ENCODE results near the gene BCL2. TPM values are rescaled to one million over a fixed set of nuclear protein-coding genes. Genes with fewer than 3 reads are reported as not detected.

The BCL2 gene
- total RNA-seq, 1 donor = 78.2 TPM

DNA sequence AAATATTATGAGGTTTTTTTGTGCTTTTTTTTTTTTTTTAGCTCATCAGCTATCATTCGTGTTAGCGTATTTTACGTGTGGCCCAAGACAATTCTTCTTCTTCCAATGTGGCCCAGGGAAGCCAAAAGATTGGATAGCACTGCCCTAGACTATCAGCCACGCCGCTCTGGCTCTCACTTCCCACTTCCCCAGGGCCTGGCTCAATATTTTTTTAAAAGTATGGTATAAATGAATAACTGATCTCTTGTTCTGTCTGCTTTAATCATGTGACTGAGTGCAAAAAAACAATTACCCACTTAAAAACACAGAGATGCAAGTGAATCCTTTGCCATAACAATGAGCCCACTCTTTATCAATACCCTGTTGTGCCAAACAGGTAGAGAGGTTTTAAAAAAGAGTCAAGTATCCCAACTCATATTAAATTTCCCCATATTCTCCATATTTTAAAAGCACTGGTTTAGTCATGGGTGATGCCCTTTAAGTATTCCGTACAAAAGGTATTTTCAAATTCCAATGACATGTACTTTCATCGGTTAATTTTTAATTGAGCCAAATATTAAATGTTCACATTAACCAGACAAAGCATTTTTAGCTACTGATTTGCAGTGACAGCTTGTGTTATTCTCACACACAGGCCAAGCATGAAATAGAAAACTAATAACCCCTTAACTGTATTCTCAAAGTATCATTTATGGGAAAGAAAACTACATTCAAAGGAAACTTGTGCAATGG, 12.6 kb downstream of the BCL2 start:
- Histone ChIP-seq H3K27me3 (ENCODE audit: insufficient read depth, low read length) (no peaks in the 10 kb centered on the region), H3K9me3 (ENCODE audit: low read depth, low read length) (no peaks in the 10 kb centered on the region), H3K4me1 (ENCODE audit: insufficient read depth, low read length) (peaks cover 64% of the 10 kb centered on the region), H3K4me3 (ENCODE audit: low read length) (no peak overlapping the region)

GRCh38 chr18:63306249-63306648, 13.3 kb downstream of the BCL2 start:
- H3K9me3 ChIP-seq (ENCODE audit: low read depth, low read length) = no peaks in the 10 kb centered on the region
- peaks cover 65% of the 10 kb centered on the region for H3K4me1 ChIP-seq (ENCODE audit: insufficient read depth, low read length)
- no peaks in the 10 kb centered on the region for H3K27me3 ChIP-seq (ENCODE audit: insufficient read depth, low read length)
- H3K4me3 ChIP-seq (ENCODE audit: low read length) = no peak overlapping the region

DNA sequence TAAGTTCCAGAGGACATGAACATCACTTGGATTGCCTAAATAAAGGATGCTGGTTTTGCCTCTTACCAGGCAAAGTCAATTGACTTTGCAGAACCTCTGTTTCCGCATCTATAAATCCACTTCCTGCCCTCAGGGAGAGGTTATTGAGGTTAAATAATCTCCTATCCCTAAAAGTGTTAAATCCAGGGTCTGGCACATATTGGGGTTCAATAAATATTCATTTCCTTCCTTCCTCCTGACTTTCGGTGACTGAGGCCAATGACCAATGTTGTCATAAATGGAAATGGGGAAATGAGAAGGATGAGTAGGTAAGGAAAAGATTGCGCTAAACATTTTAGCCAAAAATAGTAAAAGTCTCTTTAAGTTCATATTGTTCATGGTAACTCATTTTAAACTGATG, 16.0 kb downstream of the BCL2 start:
- H3K9me3 ChIP-seq (ENCODE audit: low read depth, low read length) = no peaks in the 10 kb centered on the region
- H3K4me3 ChIP-seq (ENCODE audit: low read length) = no peak overlapping the region
- no peaks in the 10 kb centered on the region for H3K27me3 ChIP-seq (ENCODE audit: insufficient read depth, low read length)
- peaks cover 76% of the 10 kb centered on the region for H3K4me1 ChIP-seq (ENCODE audit: insufficient read depth, low read length)

DNA sequence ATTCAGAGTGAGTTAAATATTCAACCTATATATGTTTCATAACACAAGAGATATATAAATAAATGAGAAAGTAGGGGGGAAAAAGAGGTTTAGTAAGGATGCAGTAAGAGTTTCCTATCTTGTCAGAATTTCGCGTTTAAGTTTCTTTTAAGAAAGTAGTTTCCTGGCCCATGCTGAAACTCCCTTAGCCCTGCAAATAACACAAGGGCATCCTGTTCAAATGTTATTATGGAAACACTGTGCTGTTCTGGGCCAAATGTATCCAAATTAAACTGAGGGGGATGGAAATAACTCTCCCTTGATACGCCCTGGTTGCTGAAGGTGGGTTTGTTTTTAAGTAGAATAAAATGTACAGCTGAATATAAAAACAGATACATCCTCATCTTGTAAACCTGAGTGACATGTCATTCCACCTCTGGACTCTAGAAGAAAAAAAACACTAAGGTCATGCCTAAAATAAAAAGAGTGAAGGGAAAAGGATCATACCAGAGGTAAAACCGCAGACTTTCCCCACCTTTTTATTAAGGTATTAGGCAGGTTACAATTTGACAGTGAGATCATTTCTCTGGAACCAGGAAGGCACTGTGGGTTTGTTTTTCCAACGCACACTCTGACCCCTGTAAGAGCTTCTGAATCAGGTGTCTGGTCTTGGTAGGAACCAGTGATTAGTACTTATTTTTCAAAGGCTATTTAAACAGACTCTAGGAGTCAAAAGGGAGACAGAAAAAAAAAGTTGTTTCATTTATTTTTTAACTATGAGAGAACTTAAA, 16.7 kb downstream of the BCL2 start:
- Histone ChIP-seq H3K4me3 (ENCODE audit: low read length) (no peak overlapping the region), H3K9me3 (ENCODE audit: low read depth, low read length) (no peaks in the 10 kb centered on the region), H3K27me3 (ENCODE audit: insufficient read depth, low read length) (no peaks in the 10 kb centered on the region), H3K4me1 (ENCODE audit: insufficient read depth, low read length) (peaks cover 78% of the 10 kb centered on the region)

GRCh38 chr18:63302220-63302619, 17.3 kb downstream of the BCL2 start:
- H3K4me3 ChIP-seq (ENCODE audit: low read length) = no peak overlapping the region
- H3K9me3 ChIP-seq (ENCODE audit: low read depth, low read length) = no peaks in the 10 kb centered on the region

GRCh38 chr18:63301434-63301833, 18.1 kb downstream of the BCL2 start:
- H3K27me3 ChIP-seq (ENCODE audit: insufficient read depth, low read length) = no peaks in the 10 kb centered on the region
- H3K9me3 ChIP-seq (ENCODE audit: low read depth, low read length) = no peaks in the 10 kb centered on the region
- no peak overlapping the region for H3K4me3 ChIP-seq (ENCODE audit: low read length)
- H3K4me1 ChIP-seq (ENCODE audit: insufficient read depth, low read length) = peaks cover 69% of the 10 kb centered on the region

More at GRCh38 chr18:63302220-63302619, 17.3 kb downstream of the BCL2 start:
- Histone ChIP-seq H3K27me3 (ENCODE audit: insufficient read depth, low read length) (no peaks in the 10 kb centered on the region), H3K4me1 (ENCODE audit: insufficient read depth, low read length) (peaks cover 75% of the 10 kb centered on the region)

- no peaks in the 10 kb centered on the region for H3K9me3 ChIP-seq (ENCODE audit: low read depth, low read length)
- H3K4me3 ChIP-seq (ENCODE audit: low read length) = no peak overlapping the region
- no peaks in the 10 kb centered on the region for H3K27me3 ChIP-seq (ENCODE audit: insufficient read depth, low read length)
- peaks cover 71% of the 10 kb centered on the region for H3K4me1 ChIP-seq (ENCODE audit: insufficient read depth, low read length)
Measured at GRCh38 chr18:63299837-63300745, 19.5 kb downstream of the BCL2 start.

- no peaks in the 10 kb centered on the region for H3K9me3 ChIP-seq (ENCODE audit: low read depth, low read length)
- no peak overlapping the region for H3K4me3 ChIP-seq (ENCODE audit: low read length)
- no peaks in the 10 kb centered on the region for H3K27me3 ChIP-seq (ENCODE audit: insufficient read depth, low read length)
- H3K4me1 ChIP-seq (ENCODE audit: insufficient read depth, low read length) = peaks cover 68% of the 10 kb centered on the region
Measured at GRCh38 chr18:63298400-63299365, 20.9 kb downstream of the BCL2 start.

DNA sequence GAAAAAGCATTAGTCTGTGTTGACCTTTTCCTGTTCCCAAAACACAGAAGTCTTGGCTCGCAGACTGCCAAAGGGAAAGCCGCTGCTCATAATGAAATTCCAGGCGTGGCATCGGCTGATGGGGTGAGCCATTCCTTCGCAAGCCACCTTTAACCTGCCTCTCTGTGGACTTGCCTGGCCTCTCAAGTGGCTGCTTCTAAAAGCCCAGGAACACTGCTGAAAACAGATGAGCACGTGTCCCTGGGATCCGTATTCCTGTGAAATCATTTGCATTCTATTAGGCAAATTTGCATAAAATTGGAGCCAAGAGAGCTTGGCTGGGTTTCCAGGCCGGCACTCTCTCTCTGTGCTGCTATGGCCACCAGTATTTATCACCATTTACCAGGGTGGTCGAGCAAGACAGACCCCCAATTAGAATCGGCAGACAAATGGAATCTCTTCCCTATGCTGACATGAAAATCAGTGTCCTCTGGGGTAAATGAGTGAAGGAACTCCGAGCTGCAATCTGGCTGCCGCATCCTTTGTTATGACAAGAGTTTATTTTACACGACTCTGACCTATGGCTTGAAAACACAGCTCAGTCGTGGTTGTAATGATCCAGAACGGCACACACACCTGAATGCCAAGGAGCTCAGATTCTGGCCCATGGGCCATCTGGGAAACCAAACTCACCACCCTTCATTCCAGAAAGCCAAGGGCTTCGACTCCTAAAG, 21.7 kb downstream of the BCL2 start:
- no peaks in the 10 kb centered on the region for H3K9me3 ChIP-seq (ENCODE audit: low read depth, low read length)
- peaks cover 68% of the 10 kb centered on the region for H3K4me1 ChIP-seq (ENCODE audit: insufficient read depth, low read length)
- no peak overlapping the region for H3K4me3 ChIP-seq (ENCODE audit: low read length)
- no peaks in the 10 kb centered on the region for H3K27me3 ChIP-seq (ENCODE audit: insufficient read depth, low read length)

DNA sequence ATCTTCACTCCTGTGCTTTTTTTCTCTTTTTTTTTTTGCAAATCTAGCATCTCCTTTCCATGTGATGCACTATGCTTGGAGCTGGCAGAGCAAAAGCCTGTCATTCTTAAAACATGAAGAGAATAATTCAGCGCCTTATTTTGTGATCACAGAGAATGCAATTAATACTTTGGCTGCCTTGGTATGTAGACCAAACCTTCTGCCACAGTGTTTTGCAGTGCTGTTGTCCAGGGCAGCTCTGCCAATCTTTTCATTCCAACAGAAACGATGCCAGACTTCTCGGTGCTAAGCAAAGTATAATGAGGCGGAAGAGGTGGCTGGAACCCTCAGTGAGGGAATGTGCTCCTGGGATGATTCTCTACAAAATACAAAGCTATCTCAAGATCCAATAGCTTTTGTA, 25.6 kb downstream of the BCL2 start:
- H3K4me3 ChIP-seq (ENCODE audit: low read length) = no peak overlapping the region
- peaks cover 69% of the 10 kb centered on the region for H3K4me1 ChIP-seq (ENCODE audit: insufficient read depth, low read length)
- H3K27me3 ChIP-seq (ENCODE audit: insufficient read depth, low read length) = no peaks in the 10 kb centered on the region
- H3K9me3 ChIP-seq (ENCODE audit: low read depth, low read length) = no peaks in the 10 kb centered on the region

DNA sequence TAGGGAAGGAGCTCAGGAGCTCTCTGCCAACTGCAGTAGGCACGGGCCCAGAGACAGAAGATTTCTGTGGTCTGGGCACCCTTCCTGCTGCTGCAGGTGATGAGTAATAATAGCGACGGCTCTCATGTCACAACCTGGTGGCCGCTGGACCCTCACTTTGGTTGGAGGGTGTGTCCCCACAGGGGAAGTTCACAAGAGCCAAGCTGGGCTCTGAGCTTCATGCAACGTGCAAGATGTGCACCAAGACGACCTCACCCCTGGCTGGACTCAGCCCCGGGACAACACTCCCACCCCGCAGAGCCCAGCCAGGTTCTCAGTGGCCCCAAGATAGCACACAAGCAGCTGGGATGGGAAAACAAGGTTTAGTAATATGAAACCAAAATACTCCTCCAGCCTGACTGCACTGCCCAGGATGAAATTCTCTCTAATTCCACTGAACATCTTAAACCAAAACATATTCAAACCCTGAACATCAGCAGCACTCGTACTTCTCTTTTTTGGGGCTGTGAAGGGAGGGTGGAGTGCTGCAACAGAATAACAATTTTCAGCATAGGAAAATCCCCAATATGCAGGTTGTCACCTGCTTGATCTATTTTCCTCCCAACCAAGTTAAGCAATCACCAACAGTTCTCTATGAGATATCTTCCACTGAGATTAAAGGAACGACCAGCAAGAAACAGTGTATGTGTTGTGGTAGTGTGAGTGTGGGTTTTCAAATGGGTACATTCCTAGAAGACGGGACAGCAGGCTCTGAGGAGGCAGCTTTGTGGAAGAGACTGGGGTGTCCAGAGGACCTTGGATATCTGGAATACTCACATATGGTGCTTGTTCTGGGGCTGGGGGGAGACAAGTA, 26.5 kb downstream of the BCL2 start:
- H3K9me3 ChIP-seq (ENCODE audit: low read depth, low read length) = no peaks in the 10 kb centered on the region
- H3K4me3 ChIP-seq (ENCODE audit: low read length) = no peak overlapping the region
- H3K4me1 ChIP-seq (ENCODE audit: insufficient read depth, low read length) = peaks cover 64% of the 10 kb centered on the region
- H3K27me3 ChIP-seq (ENCODE audit: insufficient read depth, low read length) = no peaks in the 10 kb centered on the region

DNA sequence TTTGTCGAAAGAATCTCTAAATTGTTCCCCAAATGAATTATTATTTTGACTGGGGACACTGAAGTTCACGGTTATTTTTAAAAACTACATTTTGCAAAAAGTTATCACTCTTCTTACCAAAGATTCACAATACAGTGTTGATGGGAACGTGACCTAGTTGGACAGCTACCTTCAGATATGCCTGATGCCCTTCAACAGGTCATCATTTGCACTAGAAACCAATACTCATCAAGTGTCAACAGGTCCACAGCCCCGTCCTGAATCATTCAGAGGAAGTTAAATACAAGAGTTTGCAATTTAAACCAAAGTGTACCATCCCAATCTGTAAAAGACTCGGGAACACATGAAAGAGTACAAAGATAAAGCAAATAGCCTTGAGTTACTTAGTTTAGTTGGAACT, 28.3 kb downstream of the BCL2 start:
- no peaks in the 10 kb centered on the region for H3K27me3 ChIP-seq (ENCODE audit: insufficient read depth, low read length)
- no peak overlapping the region for H3K4me3 ChIP-seq (ENCODE audit: low read length)
- peaks cover 75% of the 10 kb centered on the region for H3K4me1 ChIP-seq (ENCODE audit: insufficient read depth, low read length)
- no peaks in the 10 kb centered on the region for H3K9me3 ChIP-seq (ENCODE audit: low read depth, low read length)

GRCh38 chr18:63290821-63291200, 28.8 kb downstream of the BCL2 start:
- Histone ChIP-seq H3K4me1 (ENCODE audit: insufficient read depth, low read length) (peaks cover 80% of the 10 kb centered on the region), H3K9me3 (ENCODE audit: low read depth, low read length) (no peaks in the 10 kb centered on the region), H3K27me3 (ENCODE audit: insufficient read depth, low read length) (no peaks in the 10 kb centered on the region), H3K4me3 (ENCODE audit: low read length) (no peak overlapping the region)
